HEK293 (cell line): ENCODE measurements around the gene RNU11.

Experiments used
- CTCF ChIA-PET: fragments of 350-600 bp; formaldehyde crosslinking; extraction: SDS; loops from one replicate; lab custom pipeline; 2021; ENCODE audit warnings: antibody characterized with exemption; lab: Yijun Ruan, JAX
- POLR2A ChIA-PET: fragments of 300-600 bp; formaldehyde crosslinking; extraction: SDS; loops from one replicate; lab custom pipeline; 2020; ENCODE audit warnings: antibody characterized with exemption, inconsistent platforms; lab: Yijun Ruan, JAX
- H3K27ac ChIP-seq: fragments of 200-500 bp; sonication (Bioruptor generic); 2 replicates; pipeline ENCODE4 v1.5.1; 2014; ENCODE audit warnings: low read depth, low read length, control low read depth, inconsistent platforms; ENCODE audit errors: extremely low read depth
- H3K36me3 ChIP-seq, 2 experiments: fragments of 200-500 bp in 1 of 2; sonication (Bioruptor generic) in 1 of 2; 1 replicate in 1 of 2; 2 replicates in 1 of 2; pipeline ENCODE4 v1.5.1; 2014 to 2017; ENCODE audit warnings: inconsistent platforms in 2 of 2, low read length in 2 of 2; ENCODE audit not compliant: control insufficient read depth in 2 of 2, insufficient read depth in 1 of 2
- H3K4me1 ChIP-seq: fragments of 200-500 bp; sonication (Bioruptor generic); 2 replicates; pipeline ENCODE4 v1.5.1; 2014; ENCODE audit warnings: mild to moderate bottlenecking, low read length, inconsistent platforms; ENCODE audit not compliant: control insufficient read depth, insufficient read depth
- H3K4me3 ChIP-seq: 2 replicates; pipeline ENCODE4 v1.5.1; 2011; ENCODE audit warnings: low read depth, mild to moderate bottlenecking, control low read depth, low read length, moderate library complexity
- H3K9me3 ChIP-seq: fragments of 200-500 bp; sonication (Bioruptor generic); 2 replicates; pipeline ENCODE4 v1.5.1; 2014; ENCODE audit warnings: low read depth, low read length, inconsistent platforms; ENCODE audit not compliant: control insufficient read depth, insufficient read depth
- EGR2 ChIP-seq: fragments of 450-650 bp; formaldehyde crosslinking; IDR thresholded peaks from 2 replicates; pipeline ENCODE4 v1.5.1; 2016; ENCODE audit warnings: low read depth, missing biosample characterization, missing genetic modification characterization
- GLIS1 ChIP-seq: fragments of 450-650 bp; formaldehyde crosslinking; IDR thresholded peaks from 2 replicates; pipeline ENCODE4 v1.5.1; 2016; ENCODE audit warnings: missing biosample characterization, missing genetic modification characterization
- HOXA7 ChIP-seq: sonication (generic); formaldehyde crosslinking; IDR thresholded peaks from 2 replicates; pipeline ENCODE4 v1.8.1; 2022; ENCODE audit warnings: missing genetic modification reagents, borderline replicate concordance
- KLF7 ChIP-seq: fragments of 450-650 bp; formaldehyde crosslinking; IDR thresholded peaks from 2 replicates; pipeline ENCODE4 v1.5.1; 2016; ENCODE audit warnings: missing biosample characterization, missing genetic modification characterization, borderline replicate concordance
- OVOL3 ChIP-seq: fragments of 450-650 bp; formaldehyde crosslinking; IDR thresholded peaks from 2 replicates; pipeline ENCODE4 v1.5.1; 2016; ENCODE audit warnings: missing biosample characterization, missing genetic modification characterization
- WT1 ChIP-seq: fragments of 450-650 bp; formaldehyde crosslinking; IDR thresholded peaks from 2 replicates; pipeline ENCODE4 v1.5.1; 2016; ENCODE audit warnings: missing biosample characterization, missing genetic modification characterization
- YY1 ChIP-seq: fragments of 450-650 bp; formaldehyde crosslinking; IDR thresholded peaks from 2 replicates; pipeline ENCODE4 v1.5.1; 2018; ENCODE audit warnings: missing biosample characterization, missing genetic modification characterization
- YY2 ChIP-seq: fragments of 450-650 bp; formaldehyde crosslinking; IDR thresholded peaks from 2 replicates; pipeline ENCODE4 v1.5.1; 2016; ENCODE audit warnings: missing biosample characterization, missing genetic modification characterization
- ZBTB17 ChIP-seq: fragments of 450-650 bp; formaldehyde crosslinking; IDR thresholded peaks from 2 replicates; pipeline ENCODE4 v1.5.1; 2016; ENCODE audit warnings: missing biosample characterization, missing genetic modification characterization
- ZBTB7A ChIP-seq: fragments of 450-650 bp; formaldehyde crosslinking; IDR thresholded peaks from 2 replicates; pipeline ENCODE4 v1.5.1; 2016; ENCODE audit warnings: low read depth, missing biosample characterization, missing genetic modification characterization
- ZFP3 ChIP-seq: fragments of 450-650 bp; formaldehyde crosslinking; IDR thresholded peaks from 2 replicates; pipeline ENCODE4 v1.5.1; 2016; ENCODE audit warnings: low read depth, missing biosample characterization, missing genetic modification characterization
- ZNF2 ChIP-seq: fragments of 450-650 bp; formaldehyde crosslinking; IDR thresholded peaks from 2 replicates; pipeline ENCODE4 v1.5.1; 2016; ENCODE audit warnings: missing biosample characterization, missing genetic modification characterization
- ZNF202 ChIP-seq: fragments of 450-650 bp; formaldehyde crosslinking; IDR thresholded peaks from 2 replicates; pipeline ENCODE4 v1.5.1; 2016; ENCODE audit warnings: missing biosample characterization, missing genetic modification characterization, borderline replicate concordance
- ZNF223 ChIP-seq: fragments of 450-650 bp; formaldehyde crosslinking; IDR thresholded peaks from 2 replicates; pipeline ENCODE4 v1.5.1; 2016; ENCODE audit warnings: missing biosample characterization, missing genetic modification characterization
- ZNF23 ChIP-seq: fragments of 450-650 bp; formaldehyde crosslinking; IDR thresholded peaks from 2 replicates; pipeline ENCODE4 v1.5.1; 2016; ENCODE audit warnings: missing biosample characterization, missing genetic modification characterization, borderline replicate concordance
- ZNF248 ChIP-seq: fragments of 450-650 bp; formaldehyde crosslinking; IDR thresholded peaks from 2 replicates; pipeline ENCODE4 v1.5.1; 2017; ENCODE audit warnings: missing biosample characterization, missing genetic modification characterization
- ZNF335 ChIP-seq: fragments of 450-650 bp; formaldehyde crosslinking; conservative IDR thresholded peaks from 2 replicates; pipeline ENCODE4 v1.5.1; 2016; ENCODE audit warnings: missing biosample characterization, missing genetic modification characterization
- ZNF354C ChIP-seq: fragments of 450-650 bp; formaldehyde crosslinking; IDR thresholded peaks from 2 replicates; pipeline ENCODE4 v1.5.1; 2016; ENCODE audit warnings: missing biosample characterization, missing genetic modification characterization, low read depth, borderline replicate concordance
- ZNF404 ChIP-seq: fragments of 450-650 bp; formaldehyde crosslinking; IDR thresholded peaks from 2 replicates; pipeline ENCODE4 v1.5.1; 2017; ENCODE audit warnings: missing biosample characterization, missing genetic modification characterization
- ZNF544 ChIP-seq: fragments of 450-650 bp; formaldehyde crosslinking; IDR thresholded peaks from 2 replicates; pipeline ENCODE4 v1.5.0; 2017; ENCODE audit warnings: missing biosample characterization, missing genetic modification characterization
- ZNF555 ChIP-seq: fragments of 450-650 bp; formaldehyde crosslinking; conservative IDR thresholded peaks from 2 replicates; pipeline ENCODE4 v1.5.1; 2017; ENCODE audit warnings: missing biosample characterization, mild to moderate bottlenecking, missing genetic modification characterization, inconsistent platforms
- ZNF558 ChIP-seq: fragments of 450-650 bp; formaldehyde crosslinking; IDR thresholded peaks from 2 replicates; pipeline ENCODE4 v1.5.1; 2016; ENCODE audit warnings: missing biosample characterization, missing genetic modification characterization
- ZNF560 ChIP-seq: fragments of 450-650 bp; formaldehyde crosslinking; IDR thresholded peaks from 2 replicates; pipeline ENCODE4 v1.5.1; 2017; ENCODE audit warnings: missing biosample characterization, missing genetic modification characterization, borderline replicate concordance
- ZNF621 ChIP-seq: fragments of 450-650 bp; formaldehyde crosslinking; IDR thresholded peaks from 2 replicates; pipeline ENCODE4 v1.5.1; 2017; ENCODE audit warnings: missing biosample characterization, missing genetic modification characterization
- ZNF623 ChIP-seq: fragments of 450-650 bp; formaldehyde crosslinking; IDR thresholded peaks from 2 replicates; pipeline ENCODE4 v1.5.1; 2016; ENCODE audit warnings: missing biosample characterization, missing genetic modification characterization
- ZNF660 ChIP-seq: fragments of 450-650 bp; IDR thresholded peaks from 2 replicates; pipeline ENCODE4 v1.5.1; 2018; ENCODE audit warnings: missing biosample characterization, mild to moderate bottlenecking, missing genetic modification characterization
- ZNF837 ChIP-seq: fragments of 450-650 bp; formaldehyde crosslinking; IDR thresholded peaks from 2 replicates; pipeline ENCODE4 v1.5.1; 2016; ENCODE audit warnings: missing biosample characterization, missing genetic modification characterization
- TF ChIP-seq, protein P1 (sequence below): fragments of 450-650 bp; formaldehyde crosslinking; IDR thresholded peaks from 2 replicates; pipeline ENCODE4 v1.5.1; 2016; ENCODE audit warnings: missing biosample characterization, missing genetic modification characterization
- TF ChIP-seq, protein P2 (sequence below): fragments of 450-650 bp; formaldehyde crosslinking; IDR thresholded peaks from 2 replicates; pipeline ENCODE4 v1.5.1; 2016; ENCODE audit warnings: missing biosample characterization, missing genetic modification characterization
- TF ChIP-seq, protein P3 (sequence below): fragments of 450-650 bp; formaldehyde crosslinking; conservative IDR thresholded peaks from 2 replicates; pipeline ENCODE4 v1.5.1; 2016; ENCODE audit warnings: low read depth, missing biosample characterization, missing genetic modification characterization

RNU11 gene

DNA sequence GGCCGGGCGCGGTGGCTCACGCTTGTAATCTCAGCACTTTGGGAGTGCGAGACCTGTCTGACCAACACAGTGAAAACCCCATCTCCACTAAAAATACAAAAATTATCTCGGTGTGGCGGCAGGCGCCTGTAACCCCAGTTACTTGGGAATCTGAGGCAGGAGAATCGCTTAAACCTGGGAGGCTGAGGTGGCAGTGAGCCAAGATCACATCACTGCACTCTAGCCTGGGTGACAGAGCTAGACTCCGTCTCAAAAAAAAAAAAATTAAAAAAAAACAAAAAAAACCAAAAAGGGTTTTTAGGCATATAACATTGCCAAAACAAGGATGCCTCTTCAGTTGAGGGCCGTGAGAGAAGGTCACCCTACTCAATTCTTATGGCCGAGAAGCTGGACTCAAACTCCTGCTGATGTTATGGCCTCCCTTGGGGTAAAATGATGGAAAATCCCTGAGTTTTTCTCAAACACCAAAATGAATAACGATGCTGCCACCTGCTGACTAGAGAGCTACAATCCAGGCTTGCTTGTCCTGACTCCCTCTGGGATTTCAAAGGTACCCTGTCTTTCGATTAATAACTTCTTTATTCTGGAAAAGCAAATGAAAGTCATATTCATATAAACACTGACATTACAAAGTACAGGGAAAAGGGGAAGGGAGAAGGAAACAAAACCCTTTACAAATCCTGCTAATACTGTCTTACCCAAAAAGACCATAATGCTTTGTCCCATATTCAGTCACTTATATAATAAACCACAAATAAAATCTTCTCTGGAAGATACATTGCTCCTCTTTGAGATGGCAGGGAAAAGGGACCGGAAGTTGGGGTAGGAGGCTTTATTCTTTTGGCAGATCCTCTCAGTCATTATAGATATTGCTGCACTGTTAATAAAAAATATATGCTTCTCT, 45.6 kb upstream of the RNU11 start (continued):
- TF ChIP-seq, protein P1, sequence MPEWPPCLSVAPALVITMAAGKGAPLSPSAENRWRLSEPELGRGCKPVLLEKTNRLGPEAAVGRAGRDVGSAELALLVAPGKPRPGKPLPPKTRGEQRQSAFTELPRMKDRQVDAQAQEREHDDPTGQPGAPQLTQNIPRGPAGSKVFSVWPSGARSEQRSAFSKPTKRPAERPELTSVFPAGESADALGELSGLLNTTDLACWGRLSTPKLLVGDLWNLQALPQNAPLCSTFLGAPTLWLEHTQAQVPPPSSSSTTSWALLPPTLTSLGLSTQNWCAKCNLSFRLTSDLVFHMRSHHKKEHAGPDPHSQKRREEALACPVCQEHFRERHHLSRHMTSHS, result no peak
- peak; percentile 58 for TF ChIP-seq ZBTB17 (tag by site-specific recombination)
- TF ChIP-seq ZNF248 (tag by site-specific recombination), result no peak
- TF ChIP-seq ZNF558 (tag by site-specific recombination), result no peak
- TF ChIP-seq ZNF660 (tag by site-specific recombination), result no peak; the same call in 1 of the 2 replicates
- TF ChIP-seq ZNF354C (tag by site-specific recombination), result no peak
- TF ChIP-seq ZNF555 (tag by site-specific recombination), result no peak
- no peak for TF ChIP-seq ZNF623 (tag by site-specific recombination)
- TF ChIP-seq EGR2 (tag by site-specific recombination), result no peak
- no peak for TF ChIP-seq KLF7 (tag by site-specific recombination)
- TF ChIP-seq ZNF2 (tag by site-specific recombination), result 0 out of 2 replicates have a peak, but pooled peaks have one; percentile 37
- TF ChIP-seq GLIS1, result peak; percentile 47
- TF ChIP-seq ZNF223, result no peak
- no peak for TF ChIP-seq ZNF837 (tag by site-specific recombination)
- TF ChIP-seq ZNF23 (tag by site-specific recombination), result no peak
- TF ChIP-seq ZNF335 (tag by site-specific recombination), result peak; percentile 49; the same call in 1 of the 2 replicates
- TF ChIP-seq YY1, result no peak
- no peak for TF ChIP-seq ZNF404 (tag by site-specific recombination)
- no peak for TF ChIP-seq ZNF202
- no peak for TF ChIP-seq YY2 (tag by site-specific recombination)
- TF ChIP-seq, protein P2, sequence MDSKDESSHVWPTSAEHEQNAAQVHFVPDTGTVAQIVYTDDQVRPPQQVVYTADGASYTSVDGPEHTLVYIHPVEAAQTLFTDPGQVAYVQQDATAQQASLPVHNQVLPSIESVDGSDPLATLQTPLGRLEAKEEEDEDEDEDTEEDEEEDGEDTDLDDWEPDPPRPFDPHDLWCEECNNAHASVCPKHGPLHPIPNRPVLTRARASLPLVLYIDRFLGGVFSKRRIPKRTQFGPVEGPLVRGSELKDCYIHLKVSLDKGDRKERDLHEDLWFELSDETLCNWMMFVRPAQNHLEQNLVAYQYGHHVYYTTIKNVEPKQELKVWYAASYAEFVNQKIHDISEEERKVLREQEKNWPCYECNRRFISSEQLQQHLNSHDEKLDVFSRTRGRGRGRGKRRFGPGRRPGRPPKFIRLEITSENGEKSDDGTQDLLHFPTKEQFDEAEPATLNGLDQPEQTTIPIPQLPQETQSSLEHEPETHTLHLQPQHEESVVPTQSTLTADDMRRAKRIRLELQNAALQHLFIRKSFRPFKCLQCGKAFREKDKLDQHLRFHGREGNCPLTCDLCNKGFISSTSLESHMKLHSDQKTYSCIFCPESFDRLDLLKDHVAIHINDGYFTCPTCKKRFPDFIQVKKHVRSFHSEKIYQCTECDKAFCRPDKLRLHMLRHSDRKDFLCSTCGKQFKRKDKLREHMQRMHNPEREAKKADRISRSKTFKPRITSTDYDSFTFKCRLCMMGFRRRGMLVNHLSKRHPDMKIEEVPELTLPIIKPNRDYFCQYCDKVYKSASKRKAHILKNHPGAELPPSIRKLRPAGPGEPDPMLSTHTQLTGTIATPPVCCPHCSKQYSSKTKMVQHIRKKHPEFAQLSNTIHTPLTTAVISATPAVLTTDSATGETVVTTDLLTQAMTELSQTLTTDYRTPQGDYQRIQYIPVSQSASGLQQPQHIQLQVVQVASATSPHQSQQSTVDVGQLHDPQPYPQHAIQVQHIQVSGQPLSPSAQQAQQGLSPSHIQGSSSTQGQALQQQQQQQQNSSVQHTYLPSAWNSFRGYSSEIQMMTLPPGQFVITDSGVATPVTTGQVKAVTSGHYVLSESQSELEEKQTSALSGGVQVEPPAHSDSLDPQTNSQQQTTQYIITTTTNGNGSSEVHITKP (tag by site-specific recombination), result peak; percentile 98

DNA sequence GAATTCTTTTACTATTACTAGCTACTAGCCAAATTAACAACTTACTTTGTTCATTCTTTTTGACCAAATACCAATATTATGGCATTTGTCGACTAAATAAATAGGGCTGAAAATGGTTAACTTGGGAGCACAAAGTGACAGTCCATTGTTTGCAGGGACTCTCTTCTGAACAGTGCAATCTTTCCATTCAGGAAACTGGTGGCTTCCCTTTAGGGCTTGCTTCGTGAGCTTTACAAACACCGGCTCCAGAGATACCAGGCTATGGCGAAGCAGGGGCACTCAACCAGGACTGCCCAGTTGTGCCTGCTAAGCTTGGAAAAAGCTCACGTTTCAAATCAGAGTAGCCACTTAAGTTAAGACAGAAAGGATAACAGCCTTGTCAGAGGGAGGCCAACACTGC, 44.0 kb upstream of the RNU11 start:
- ChIA-PET CTCF (interaction anchor here (0.6 to 4.5 kb wide), 11 partner anchors 24 to 514 kb away, joined by 3 to 26 read pairs (median 3); no protein-coding TSS in a partner anchor), POLR2A (interaction anchor here (5.4 kb wide), 1 partner anchor 23 kb away, joined by 56 read pairs; no protein-coding TSS in a partner anchor)
- Histone ChIP-seq H3K36me3 (peaks cover 4 to 59% of the 10 kb centered on the region in 2 experiments; a peak in 2 of 3 replicates), H3K4me3 (no peak overlapping the region), H3K4me1 (peaks cover 5% of the 10 kb centered on the region), H3K9me3 (no peaks in the 10 kb centered on the region), H3K27ac (no peak overlapping the region)
- TF ChIP-seq OVOL3 (tag by site-specific recombination) (no peak), ZNF560 (tag by site-specific recombination) (no peak), ZNF621 (tag by site-specific recombination) (no peak), WT1 (tag by site-specific recombination) (no peak), HOXA7 (CRISPR knock-in tag) (no peak), ZBTB7A (no peak), ZNF544 (tag by site-specific recombination) (no peak), ZFP3 (tag by site-specific recombination) (no peak)
- TF ChIP-seq, protein P3, sequence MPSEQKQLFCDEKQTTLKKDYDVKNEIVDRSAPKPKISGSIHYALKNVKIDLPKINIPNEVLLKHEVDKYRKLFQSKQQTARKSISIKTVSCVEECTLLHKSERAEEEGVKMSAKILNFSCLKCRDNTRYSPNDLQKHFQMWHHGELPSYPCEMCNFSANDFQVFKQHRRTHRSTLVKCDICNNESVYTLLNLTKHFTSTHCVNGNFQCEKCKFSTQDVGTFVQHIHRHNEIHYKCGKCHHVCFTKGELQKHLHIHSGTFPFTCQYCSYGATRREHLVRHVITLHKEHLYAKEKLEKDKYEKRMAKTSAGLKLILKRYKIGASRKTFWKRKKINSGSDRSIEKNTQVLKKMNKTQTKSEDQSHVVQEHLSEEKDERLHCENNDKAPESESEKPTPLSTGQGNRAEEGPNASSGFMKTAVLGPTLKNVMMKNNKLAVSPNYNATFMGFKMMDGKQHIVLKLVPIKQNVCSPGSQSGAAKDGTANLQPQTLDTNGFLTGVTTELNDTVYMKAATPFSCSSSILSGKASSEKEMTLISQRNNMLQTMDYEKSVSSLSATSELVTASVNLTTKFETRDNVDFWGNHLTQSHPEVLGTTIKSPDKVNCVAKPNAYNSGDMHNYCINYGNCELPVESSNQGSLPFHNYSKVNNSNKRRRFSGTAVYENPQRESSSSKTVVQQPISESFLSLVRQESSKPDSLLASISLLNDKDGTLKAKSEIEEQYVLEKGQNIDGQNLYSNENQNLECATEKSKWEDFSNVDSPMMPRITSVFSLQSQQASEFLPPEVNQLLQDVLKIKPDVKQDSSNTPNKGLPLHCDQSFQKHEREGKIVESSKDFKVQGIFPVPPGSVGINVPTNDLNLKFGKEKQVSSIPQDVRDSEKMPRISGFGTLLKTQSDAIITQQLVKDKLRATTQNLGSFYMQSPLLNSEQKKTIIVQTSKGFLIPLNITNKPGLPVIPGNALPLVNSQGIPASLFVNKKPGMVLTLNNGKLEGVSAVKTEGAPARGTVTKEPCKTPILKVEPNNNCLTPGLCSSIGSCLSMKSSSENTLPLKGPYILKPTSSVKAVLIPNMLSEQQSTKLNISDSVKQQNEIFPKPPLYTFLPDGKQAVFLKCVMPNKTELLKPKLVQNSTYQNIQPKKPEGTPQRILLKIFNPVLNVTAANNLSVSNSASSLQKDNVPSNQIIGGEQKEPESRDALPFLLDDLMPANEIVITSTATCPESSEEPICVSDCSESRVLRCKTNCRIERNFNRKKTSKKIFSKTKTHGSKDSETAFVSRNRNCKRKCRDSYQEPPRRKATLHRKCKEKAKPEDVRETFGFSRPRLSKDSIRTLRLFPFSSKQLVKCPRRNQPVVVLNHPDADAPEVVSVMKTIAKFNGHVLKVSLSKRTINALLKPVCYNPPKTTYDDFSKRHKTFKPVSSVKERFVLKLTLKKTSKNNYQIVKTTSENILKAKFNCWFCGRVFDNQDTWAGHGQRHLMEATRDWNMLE, result no peak
